Posterior vena cava (tissue), 2 donors: ENCODE data around the gene TMC6. TPM values are rescaled to one million over a fixed set of nuclear protein-coding genes. Genes with fewer than 3 reads are reported as not detected.
"Not testable (repeated sequence)": the region's sequence is repeated elsewhere in the genome, so short reads cannot be mapped to it uniquely, and the experiment has no call there.

ENCODE experiments used
- DNase-seq: peaks from one replicate; pipeline ENCODE4 v3.0.0-alpha.2; 2020; ENCODE audit warnings: low spot score
- intact Hi-C, 2 donors: fragments of 100-400 bp; cut with DNase I; formaldehyde crosslinking; loops; one replicate each; pipeline versions ENCODE4 v1.14.1 to v1.14.2; 2022 to 2023
- total RNA-seq, 2 donors: library from RNA; stranded (reverse); fragmentation: NEBNext Ultra II Directional; extraction: Animal tissue kit (Norgen Biotek cat#: 25700); gene quantifications; one replicate each; pipeline ENCODE4 v1.2.1, GENCODE V29; 2021
- donor health status: DM: yes; HTN: yes; CAD: no.
- donor health status: DM: yes; HTN: yes; CAD: no.

The TMC6 gene
- total RNA-seq, 2 donors from 2014 or later: 35.6 to 37.4 TPM

GRCh38 chr17:78104540-78104941 lies 24.0 kb downstream of the TMC6 start:
- peak; percentile 76 for DNase-seq
- intact Hi-C loops: no loop called here

GRCh38 chr17:78103311-78103710 lies 25.2 kb downstream of the TMC6 start:
- DNase-seq: no peak

GRCh38 chr17:78101542-78101941 lies 27.0 kb downstream of the TMC6 start:
- intact Hi-C loops: no loop called here
- DNase-seq: no peak

More at GRCh38 chr17:78103311-78103710, 25.2 kb downstream of the TMC6 start:
- intact Hi-C loops: no loop called here

- DNase-seq: no peak
- intact Hi-C loops: no loop called here
These were observed 27.4 kb downstream of the TMC6 start for GRCh38 chr17:78101112-78101511.

- intact Hi-C loops: no loop called here
- DNase-seq: no peak
These were observed 32.5 kb downstream of the TMC6 start for GRCh38 chr17:78096093-78096492.

- intact Hi-C loops: no loop called here
These were observed 33.5 kb downstream of the TMC6 start for GRCh38 chr17:78095035-78095434.

GRCh38 chr17:78092794-78093324 lies 35.7 kb downstream of the TMC6 start:
- intact Hi-C loops: no loop called here

More at GRCh38 chr17:78095035-78095434, 33.5 kb downstream of the TMC6 start:
- no peak for DNase-seq

GRCh38 chr17:78089576-78090281 lies 38.8 kb downstream of the TMC6 start:
- intact Hi-C loops: no loop called here
- DNase-seq: no peak

More at GRCh38 chr17:78092794-78093324, 35.7 kb downstream of the TMC6 start:
- DNase-seq: no peak

GRCh38 chr17:78088529-78088928 lies 40.0 kb downstream of the TMC6 start:
- intact Hi-C loops: no loop called here
- DNase-seq: no peak

- intact Hi-C loops: no loop called here
- DNase-seq: no peak
These were observed 41.8 kb downstream of the TMC6 start for GRCh38 chr17:78086740-78087139.

GRCh38 chr17:78082988-78083387 lies 45.6 kb downstream of the TMC6 start:
- DNase-seq: no peak
- intact Hi-C loops: no loop called here

GRCh38 chr17:78082355-78082872 lies 46.1 kb downstream of the TMC6 start:
- DNase-seq, intact Hi-C loops: not testable (repeated sequence)

GRCh38 chr17:78081551-78081950 lies 47.0 kb downstream of the TMC6 start:
- DNase-seq: no peak
- intact Hi-C loops: no loop called here

GRCh38 chr17:78079253-78079652 lies 49.3 kb downstream of the TMC6 start:
- DNase-seq: no peak
- intact Hi-C loops: loop anchor here in 1 of 2 donors (10.0 kb wide), 1 partner anchor 54 kb away; no protein-coding TSS in a partner anchor

- DNase-seq: no peak
- intact Hi-C loops: loop anchor here in 1 of 2 donors (10.0 kb wide), 1 partner anchor 51 kb away; no protein-coding TSS in a partner anchor
These were observed 53.0 kb downstream of the TMC6 start for GRCh38 chr17:78075545-78075944.

- intact Hi-C loops: loop anchor here in 1 of 2 donors (10.0 kb wide), 1 partner anchor 50 kb away; no protein-coding TSS in a partner anchor
- no peak for DNase-seq
These were observed 53.5 kb downstream of the TMC6 start for GRCh38 chr17:78075011-78075410.

GRCh38 chr17:78072961-78073360 lies 55.6 kb downstream of the TMC6 start:
- no peak for DNase-seq
- intact Hi-C loops: loop anchor here in 1 of 2 donors (10.0 kb wide), 1 partner anchor 48 kb away; no protein-coding TSS in a partner anchor

GRCh38 chr17:78069695-78070094 lies 58.9 kb downstream of the TMC6 start:
- no peak for DNase-seq
- intact Hi-C loops: loop anchor here in 1 of 2 donors (10.0 kb wide), 1 partner anchor 45 kb away; no protein-coding TSS in a partner anchor

GRCh38 chr17:78066976-78067375 lies 61.6 kb downstream of the TMC6 start:
- intact Hi-C loops, DNase-seq: not testable (repeated sequence)

- no peak for DNase-seq
- intact Hi-C loops: no loop called here
These were observed 63.8 kb downstream of the TMC6 start for GRCh38 chr17:78064708-78065107.
